HepG2 (cell line): ENCODE results near the gene RHEBL1. TPM values are rescaled to one million over a fixed set of nuclear protein-coding genes. Genes with fewer than 3 reads are reported as not detected.
A peak's percentile ranks its signal among the peaks of the same experiment; 100 is the strongest.

ENCODE experiments used
- ATF2 ChIP-seq: sonication (generic); formaldehyde crosslinking; IDR thresholded peaks from 2 replicates; pipeline ENCODE4 v1.4.0; 2020; ENCODE audit warnings: missing genetic modification reagents
- CAMTA2 ChIP-seq: sonication (generic); formaldehyde crosslinking; IDR thresholded peaks from 2 replicates; pipeline ENCODE4 v1.4.0; 2020; ENCODE audit warnings: mild to moderate bottlenecking, missing genetic modification reagents, borderline replicate concordance
- CHD2 ChIP-seq: IDR thresholded peaks from 2 replicates; pipeline ENCODE4 v1.6.1; 2011; ENCODE audit warnings: low read depth, low read length, improper control_type of control experiment
- FOXM1 ChIP-seq: sonication (generic); formaldehyde crosslinking; IDR thresholded peaks from 2 replicates; pipeline ENCODE4 v1.5.0; 2020; ENCODE audit warnings: missing genetic modification reagents
- HINFP ChIP-seq: sonication (generic); formaldehyde crosslinking; IDR thresholded peaks from 2 replicates; pipeline ENCODE4 v1.4.0; 2020; ENCODE audit warnings: low read depth, mild to moderate bottlenecking, missing genetic modification reagents
- JDP2 ChIP-seq: sonication (generic); formaldehyde crosslinking; IDR thresholded peaks from 2 replicates; pipeline ENCODE4 v1.8.1; 2022; ENCODE audit warnings: missing genetic modification reagents, borderline replicate concordance
- NRL ChIP-seq: sonication (generic); formaldehyde crosslinking; IDR thresholded peaks from 2 replicates; pipeline ENCODE4 v1.5.0; 2020; ENCODE audit warnings: missing genetic modification reagents, mild to moderate bottlenecking, moderate library complexity, borderline replicate concordance
- PRDM4 ChIP-seq: sonication (generic); formaldehyde crosslinking; IDR thresholded peaks from 2 replicates; pipeline ENCODE4 v1.9.0; 2021; ENCODE audit warnings: missing genetic modification reagents, borderline replicate concordance
- SKIL ChIP-seq: sonication (generic); formaldehyde crosslinking; IDR thresholded peaks from 2 replicates; pipeline ENCODE4 v1.8.0; 2022; ENCODE audit warnings: missing genetic modification reagents, mild to moderate bottlenecking, moderate library complexity, borderline replicate concordance
- THYN1 ChIP-seq: sonication (generic); formaldehyde crosslinking; IDR thresholded peaks from 2 replicates; pipeline ENCODE4 v1.8.1; 2023; ENCODE audit warnings: low read depth, mild to moderate bottlenecking, moderate library complexity, missing genetic modification reagents, borderline replicate concordance
- TIGD3 ChIP-seq: sonication (generic); formaldehyde crosslinking; IDR thresholded peaks from 2 replicates; pipeline ENCODE4 v1.5.1; 2020; ENCODE audit warnings: mild to moderate bottlenecking, missing genetic modification reagents, borderline replicate concordance
- ZMAT3 ChIP-seq: sonication (generic); formaldehyde crosslinking; conservative IDR thresholded peaks from 2 replicates; pipeline ENCODE4 v1.7.0; 2021; ENCODE audit warnings: missing genetic modification reagents
- ZNF296 ChIP-seq: sonication (generic); formaldehyde crosslinking; conservative IDR thresholded peaks from 2 replicates; pipeline ENCODE4 v1.5.0; 2020; ENCODE audit warnings: mild to moderate bottlenecking, missing genetic modification reagents
- ZNF33A ChIP-seq: sonication (generic); formaldehyde crosslinking; IDR thresholded peaks from 2 replicates; pipeline ENCODE4 v1.5.1; 2020; ENCODE audit warnings: missing genetic modification reagents, mild to moderate bottlenecking, moderate library complexity, borderline replicate concordance
- ZNF510 ChIP-seq: sonication (generic); formaldehyde crosslinking; IDR thresholded peaks from 2 replicates; pipeline ENCODE4 v1.4.0; 2020; ENCODE audit warnings: low read depth, mild to moderate bottlenecking, missing genetic modification reagents
- ZNF644 ChIP-seq: IDR thresholded peaks from 2 replicates; pipeline ENCODE4 v1.6.1; 2016; ENCODE audit warnings: low read depth
- ZNF7 ChIP-seq: IDR thresholded peaks from 2 replicates; pipeline ENCODE4 v1.6.1; 2016; ENCODE audit warnings: missing biosample characterization, missing genetic modification reagents
- polyA plus RNA-seq, 8 experiments: library from polyadenylated mRNA; depleted of rRNA in 3 of 8; stranded (reverse) in 7 of 8; unstranded in 1 of 8; fragments of >200 nt; fragmentation: Illumina TruSeq in 4 of 8; extraction: Trizol in 4 of 8; gene quantifications; 2 replicates each; pipeline versions ENCODE4 v1.2.1 to v1.2.3, GENCODE V29; 2011 to 2016; ENCODE audit warnings: low read depth in 4 of 8, missing spikeins in 1 of 8, mixed read lengths in 1 of 8; ENCODE audit not compliant: insufficient read depth in 1 of 8
- total RNA-seq, 5 experiments: library from RNA; depleted of rRNA; stranded (reverse); fragments of >200 nt; fragmentation: Illumina TruSeq; extraction: Trizol; gene quantifications; 2 replicates each; pipeline ENCODE4 v1.2.3, GENCODE V29; 2016; ENCODE audit warnings: low read depth in 1 of 5

RHEBL1 gene
- total and polyA plus RNA-seq, 2 of the 13 experiments (the other 11 are each of a cell fraction or from before 2014, with no cell fraction given): 1.4 to 2.5 TPM

- TF ChIP-seq SKIL (CRISPR knock-in tag) (no peak), ATF2 (CRISPR knock-in tag) (no peak), ZNF296 (CRISPR knock-in tag) (peak; percentile 70; the same call in 1 of the 2 replicates), ZMAT3 (CRISPR knock-in tag) (no peak; the same call in 1 of the 2 replicates), CHD2 (peak; percentile 10; the same call in 1 of the 2 replicates), PRDM4 (CRISPR knock-in tag) (no peak), ZNF7 (no peak), THYN1 (0 out of 2 replicates have a peak, but pooled peaks have one; percentile 21), NRL (CRISPR knock-in tag) (peak; percentile 38; the same call in 1 of the 2 replicates), ZNF33A (CRISPR knock-in tag) (no peak), CAMTA2 (CRISPR knock-in tag) (no peak), ZNF510 (CRISPR knock-in tag) (no peak), TIGD3 (CRISPR knock-in tag) (0 out of 2 replicates have a peak, but pooled peaks have one; percentile 50), JDP2 (no peak), ZNF644 (CRISPR knock-in tag) (0 out of 2 replicates have a peak, but pooled peaks have one; percentile 5), HINFP (no peak), FOXM1 (CRISPR knock-in tag) (no peak)
Measured at GRCh38 chr12:49110464-49111155, 40.8 kb upstream of the RHEBL1 start, which contains the start of gene LMBR1L (continued).
